DMS79 treated with DMSO at 0.1 percent for 48 hours (cell line): ENCODE results near the gene TMED9.

Experiments used
- DNase-seq: peaks from one replicate; lab custom pipeline; 2025; lab: John Stamatoyannopoulos, UW

TMED9 gene

DNA sequence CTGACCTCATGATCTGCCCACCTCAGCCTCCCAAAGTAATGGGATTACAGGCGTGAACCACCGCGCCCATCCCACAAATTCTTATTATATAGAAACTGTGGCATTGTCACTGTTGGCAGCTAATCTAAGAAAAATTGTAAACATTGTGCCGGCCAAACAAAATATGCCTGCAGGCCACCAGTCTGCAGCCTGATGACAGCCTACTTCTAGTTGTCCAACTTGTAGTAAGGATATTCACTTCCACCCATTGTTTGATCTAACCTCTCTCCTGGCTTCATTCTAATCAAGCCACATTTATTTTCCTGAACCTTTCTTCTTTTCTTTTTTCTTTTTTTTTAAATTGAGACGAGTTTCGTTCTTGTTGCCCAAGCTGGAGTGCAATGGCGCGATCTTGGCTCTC lies 13.7 kb upstream of the TMED9 start:
- DNase-seq: no peak

GRCh38 chr5:177588413-177588909 lies 3.5 kb upstream of the TMED9 start:
- no peak for DNase-seq

- DNase-seq: no peak
These were observed 1.6 kb upstream of the TMED9 start for GRCh38 chr5:177590406-177590805.

DNA sequence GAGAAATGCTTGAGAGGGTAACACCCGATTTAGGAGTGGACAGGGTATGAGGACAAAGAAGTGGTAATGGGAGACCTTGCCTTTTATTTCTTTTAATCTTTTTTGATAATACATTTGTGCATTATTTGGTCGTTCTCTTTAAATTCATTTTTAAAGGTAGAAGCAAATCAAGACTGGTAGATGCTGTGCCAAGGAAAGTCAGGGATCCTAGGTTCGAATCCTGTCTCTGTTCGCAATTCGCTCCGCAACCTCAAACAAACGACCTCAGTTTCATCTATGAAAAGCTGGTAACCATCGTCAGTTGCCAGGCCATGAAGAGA lies 353 bp upstream of the TMED9 start:
- DNase-seq: no peak

DNA sequence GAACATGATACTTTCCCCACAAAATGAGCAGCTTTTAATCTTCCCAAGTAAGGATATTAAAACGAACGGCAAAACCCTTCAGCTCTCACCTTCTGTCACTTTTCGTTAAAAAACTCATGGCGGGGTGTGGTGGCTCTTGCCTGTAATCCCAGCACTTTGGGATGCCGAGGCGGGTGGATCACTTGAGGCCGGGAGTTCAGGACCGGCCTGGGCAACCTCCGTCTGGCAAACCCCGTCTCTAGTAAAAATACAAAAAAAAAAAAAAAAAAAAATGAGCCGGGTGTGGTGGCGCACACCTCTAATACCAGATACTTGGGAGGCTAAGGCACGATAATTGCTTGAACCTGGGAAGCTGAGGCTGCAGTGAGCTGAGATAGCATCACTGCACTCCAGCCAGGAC lies 902 bp downstream of the TMED9 start:
- DNase-seq: no peak

GRCh38 chr5:177593511-177593910 lies 1.5 kb downstream of the TMED9 start:
- no peak for DNase-seq

DNA sequence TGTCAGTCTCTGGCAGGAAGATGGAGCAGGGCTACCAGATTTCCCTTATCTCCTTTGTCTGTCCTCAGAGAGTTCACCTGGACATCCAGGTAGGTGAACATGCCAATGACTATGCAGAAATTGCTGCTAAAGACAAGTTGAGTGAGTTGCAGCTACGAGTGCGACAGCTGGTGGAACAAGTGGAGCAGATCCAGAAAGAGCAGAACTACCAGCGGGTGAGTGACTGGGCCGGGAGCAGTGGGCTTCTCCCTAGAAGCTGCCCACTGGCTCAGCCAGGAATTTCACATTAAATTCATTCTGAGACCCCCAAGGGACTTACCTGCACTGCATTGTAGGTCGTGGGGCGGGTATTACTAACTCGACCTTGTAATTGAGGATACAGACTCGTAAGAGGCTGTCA lies 2.1 kb downstream of the TMED9 start:
- DNase-seq: no peak

GRCh38 chr5:177595026-177595585 lies 3.1 kb downstream of the TMED9 start:
- DNase-seq: no peak

DNA sequence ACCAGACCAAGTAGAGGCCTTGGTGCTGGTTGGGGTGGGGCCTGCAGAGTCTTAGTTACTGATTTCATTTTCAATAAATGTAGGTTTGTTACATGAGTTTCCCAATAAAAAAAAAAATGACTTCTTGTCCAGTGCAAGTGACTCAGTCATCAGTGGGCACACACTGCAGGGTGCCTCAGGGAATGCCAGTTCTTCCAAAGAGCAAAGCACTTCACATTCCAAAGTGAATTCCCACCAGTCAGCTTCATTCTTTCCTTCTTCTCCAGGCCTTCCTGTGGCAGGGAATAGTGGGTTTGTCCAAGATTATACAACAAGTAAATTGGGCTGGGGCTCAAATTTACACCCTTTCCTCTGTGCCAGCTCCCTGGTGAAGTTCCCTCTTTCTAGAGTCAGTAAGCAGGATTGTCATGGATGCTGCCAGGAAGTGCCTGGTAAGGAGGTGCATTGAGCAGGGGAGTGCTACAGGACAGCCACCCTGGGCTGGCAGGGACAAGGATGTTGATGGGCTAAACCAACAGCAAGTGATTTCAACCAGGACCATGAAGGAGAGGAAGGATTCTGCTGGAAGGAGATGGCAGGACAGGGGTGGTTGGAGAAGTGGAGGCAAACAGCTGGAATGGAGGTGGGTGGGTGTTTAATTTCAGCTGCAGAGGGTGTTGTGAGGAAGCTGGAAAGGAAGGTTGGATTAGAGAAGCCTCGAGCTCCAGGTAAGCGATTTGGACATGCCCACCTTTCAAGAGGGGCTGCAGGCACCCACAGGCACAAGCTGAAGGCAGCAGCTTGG lies 4.2 kb downstream of the TMED9 start:
- DNase-seq: no peak

- no peak for DNase-seq
These were observed 4.8 kb downstream of the TMED9 start for GRCh38 chr5:177596775-177597238.

DNA sequence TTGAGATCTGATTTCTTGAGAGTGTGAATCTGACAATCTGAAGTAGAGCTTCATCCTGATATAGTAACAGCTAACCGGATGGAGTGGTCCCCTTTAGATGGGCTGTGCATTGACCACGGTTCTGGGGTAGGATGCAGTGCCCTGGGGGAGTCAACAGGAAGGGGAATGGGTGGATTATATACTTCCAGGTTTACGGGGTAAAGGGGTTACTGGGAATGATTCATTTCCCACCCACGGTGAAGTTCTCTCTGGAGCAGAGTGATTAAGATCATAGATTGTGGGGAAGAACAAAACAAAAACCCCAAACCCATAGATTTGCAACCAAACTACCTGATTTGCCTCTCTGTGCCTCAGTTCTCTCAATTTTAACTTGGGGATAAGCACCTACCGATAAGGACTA lies 6.5 kb downstream of the TMED9 start:
- no peak for DNase-seq

- peak; percentile 20 for DNase-seq
These were observed 7.9 kb downstream of the TMED9 start, which contains the start of gene B4GALT7 for GRCh38 chr5:177599731-177600507. Gene B4GALT7 (plus strand): TSS chr5:177600132. CDS start chr5:177600211, 79 bp downstream.

- DNase-seq: no peak
These were observed 8.6 kb downstream of the TMED9 start for GRCh38 chr5:177600508-177601018.

GRCh38 chr5:177601126-177601525 lies 9.1 kb downstream of the TMED9 start:
- no peak for DNase-seq

DNA sequence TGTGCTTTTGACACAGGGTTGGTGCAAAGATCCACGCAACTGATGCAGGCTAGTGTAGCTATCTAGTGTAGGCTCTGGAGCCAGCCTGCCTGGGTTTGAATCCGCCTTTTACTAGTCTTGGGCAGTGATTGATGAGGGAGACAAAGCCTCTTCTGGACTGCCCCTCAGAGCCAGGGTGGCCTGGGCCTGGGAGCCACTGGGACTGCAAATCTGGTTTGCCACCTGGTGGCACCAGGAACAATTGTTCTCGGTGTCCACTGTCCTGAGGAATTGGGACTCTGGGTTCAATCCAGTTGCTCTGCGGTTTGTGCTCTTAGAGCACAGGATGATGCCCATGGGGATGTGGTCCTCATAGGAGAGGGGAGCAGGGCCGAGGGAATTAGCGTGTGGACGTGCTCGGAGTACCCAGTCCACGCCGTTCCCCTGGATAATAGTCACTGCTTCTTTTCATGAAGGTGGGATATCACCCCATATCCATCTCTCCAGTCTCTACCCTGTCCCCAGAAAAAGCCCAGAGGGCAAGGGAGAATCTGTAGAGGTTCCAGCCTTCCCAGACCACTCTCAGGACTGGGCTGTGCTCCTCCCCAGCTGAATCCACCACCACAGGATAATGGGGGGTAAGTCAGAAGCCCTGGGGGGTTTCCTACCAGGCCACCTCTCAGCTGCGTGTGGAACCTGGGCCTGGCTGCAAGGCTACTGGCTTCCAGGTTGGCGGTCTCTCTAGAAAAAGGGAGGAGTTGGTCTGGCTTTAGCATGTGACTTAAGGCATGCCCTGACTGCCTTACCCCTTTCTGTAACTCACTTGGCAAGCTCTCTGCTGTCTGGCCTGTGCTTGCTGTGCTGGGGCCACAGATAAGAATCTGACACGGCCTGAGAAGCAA lies 9.8 kb downstream of the TMED9 start:
- no peak for DNase-seq

DNA sequence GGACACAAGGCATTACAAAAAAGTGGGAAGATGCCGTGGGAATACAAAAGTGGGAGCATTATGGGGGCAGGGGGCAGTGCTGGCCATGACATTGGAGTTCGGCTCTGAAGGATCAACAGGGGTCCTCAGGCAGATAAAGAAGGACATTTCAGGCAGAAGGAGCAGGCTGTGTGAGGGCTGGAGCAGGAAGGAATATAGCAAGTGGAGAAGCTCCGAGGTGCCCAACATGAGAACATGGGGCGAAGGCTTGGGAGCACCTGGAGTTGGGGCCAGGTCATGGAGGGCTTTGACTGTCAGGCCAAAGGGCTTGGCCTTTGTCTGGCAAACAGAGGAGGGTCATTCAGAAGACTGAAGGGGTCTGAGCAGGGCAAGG lies 10.4 kb downstream of the TMED9 start:
- no peak for DNase-seq

DNA sequence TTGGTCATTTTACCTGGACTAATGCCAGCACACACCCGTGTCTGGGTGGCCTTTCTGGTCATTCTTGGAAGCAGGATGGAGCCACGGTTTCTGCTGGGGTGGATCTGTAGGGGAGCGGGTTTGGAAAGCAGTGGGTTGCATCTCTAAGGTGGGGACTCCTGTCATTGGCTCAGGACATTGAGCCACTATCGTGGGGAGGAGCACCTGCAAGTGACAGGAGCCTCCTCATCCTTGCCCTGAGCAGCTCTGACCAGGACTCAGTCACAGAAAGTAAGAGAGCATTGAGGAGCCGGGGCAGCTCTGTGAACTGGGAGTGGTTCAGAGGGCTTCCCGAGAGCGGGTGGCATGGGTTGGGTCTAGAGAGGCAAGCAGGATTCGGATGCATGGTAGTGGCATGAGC lies 11.6 kb downstream of the TMED9 start:
- no peak for DNase-seq

DNA sequence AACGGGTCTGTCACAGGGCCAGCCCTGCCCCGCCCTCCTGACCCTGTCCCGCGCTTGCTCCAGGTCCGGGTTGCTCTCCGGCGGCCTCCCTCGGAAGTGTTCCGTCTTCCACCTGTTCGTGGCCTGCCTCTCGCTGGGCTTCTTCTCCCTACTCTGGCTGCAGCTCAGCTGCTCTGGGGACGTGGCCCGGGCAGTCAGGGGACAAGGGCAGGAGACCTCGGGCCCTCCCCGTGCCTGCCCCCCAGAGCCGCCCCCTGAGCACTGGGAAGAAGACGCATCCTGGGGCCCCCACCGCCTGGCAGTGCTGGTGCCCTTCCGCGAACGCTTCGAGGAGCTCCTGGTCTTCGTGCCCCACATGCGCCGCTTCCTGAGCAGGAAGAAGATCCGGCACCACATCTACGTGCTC lies 12.1 kb downstream of the TMED9 start:
- DNase-seq: no peak

DNA sequence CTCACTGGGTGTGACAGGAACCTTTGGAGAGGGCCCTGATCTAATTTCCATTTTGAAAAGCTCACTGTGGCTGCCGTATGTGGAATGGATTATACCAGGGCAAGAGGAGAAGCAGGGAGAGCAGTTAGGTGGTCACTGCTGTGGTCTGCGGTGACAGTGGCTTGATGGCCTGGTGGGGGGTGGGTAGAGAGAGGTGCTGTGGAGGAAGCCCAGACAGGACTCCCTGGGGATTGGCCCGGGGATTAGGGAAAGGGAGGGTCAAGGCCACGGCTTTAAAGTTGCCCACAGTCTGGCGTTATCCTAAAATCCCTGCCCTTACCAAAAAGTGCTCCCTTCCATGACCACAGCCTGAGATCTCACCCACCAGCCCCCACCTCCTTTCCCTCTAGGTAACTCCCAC lies 12.7 kb downstream of the TMED9 start:
- no peak for DNase-seq

GRCh38 chr5:177605078-177605477 lies 13.1 kb downstream of the TMED9 start:
- no peak for DNase-seq

- DNase-seq: no peak
These were observed 13.7 kb downstream of the TMED9 start for GRCh38 chr5:177605667-177606066.
